Ishikawa (cell line): ENCODE data around the gene MFSD6L.
A peak's percentile ranks its signal among the peaks of the same experiment; 100 is the strongest.

Experiments used
- CEBPB ChIP-seq: IDR thresholded peaks from 2 replicates; pipeline ENCODE4 v1.6.1; 2012
- CREB1 ChIP-seq: IDR thresholded peaks from 2 replicates; pipeline ENCODE4 v1.6.1; 2012; ENCODE audit warnings: low read depth
- EGR1 ChIP-seq: IDR thresholded peaks from 2 replicates; pipeline ENCODE4 v1.6.1; 2012
- EP300 ChIP-seq: IDR thresholded peaks from 2 replicates; pipeline ENCODE4 v1.6.1; 2012; ENCODE audit warnings: borderline replicate concordance
- FOXM1 ChIP-seq: IDR thresholded peaks from 2 replicates; pipeline ENCODE4 v1.6.1; 2012; ENCODE audit warnings: low read depth, borderline replicate concordance
- MAX ChIP-seq: IDR thresholded peaks from 2 replicates; pipeline ENCODE4 v1.6.1; 2012
- NFIC ChIP-seq: IDR thresholded peaks from 2 replicates; pipeline ENCODE4 v1.6.1; 2012
- RAD21 ChIP-seq: IDR thresholded peaks from 2 replicates; pipeline ENCODE4 v1.6.1; 2012; ENCODE audit warnings: low read depth
- REST ChIP-seq: IDR thresholded peaks from 2 replicates; pipeline ENCODE4 v1.6.1; 2012; ENCODE audit warnings: low read depth, mild to moderate bottlenecking
- TAF1 ChIP-seq: IDR thresholded peaks from 2 replicates; pipeline ENCODE4 v1.6.1; 2012; ENCODE audit warnings: low read depth, mild to moderate bottlenecking
- TCF12 ChIP-seq: IDR thresholded peaks from 2 replicates; pipeline ENCODE4 v1.6.1; 2012; ENCODE audit warnings: low read depth
- TEAD4 ChIP-seq: IDR thresholded peaks from 2 replicates; pipeline ENCODE4 v1.6.1; 2012
- YY1 ChIP-seq: IDR thresholded peaks from 2 replicates; pipeline ENCODE4 v1.6.1; 2012; ENCODE audit warnings: low read depth
- ZBTB7A ChIP-seq: IDR thresholded peaks from 2 replicates; pipeline ENCODE4 v1.6.1; 2012; ENCODE audit warnings: low read depth
- TF ChIP-seq, protein P1 (sequence below): IDR thresholded peaks from 2 replicates; pipeline ENCODE4 v1.6.1; 2012

MFSD6L gene

DNA sequence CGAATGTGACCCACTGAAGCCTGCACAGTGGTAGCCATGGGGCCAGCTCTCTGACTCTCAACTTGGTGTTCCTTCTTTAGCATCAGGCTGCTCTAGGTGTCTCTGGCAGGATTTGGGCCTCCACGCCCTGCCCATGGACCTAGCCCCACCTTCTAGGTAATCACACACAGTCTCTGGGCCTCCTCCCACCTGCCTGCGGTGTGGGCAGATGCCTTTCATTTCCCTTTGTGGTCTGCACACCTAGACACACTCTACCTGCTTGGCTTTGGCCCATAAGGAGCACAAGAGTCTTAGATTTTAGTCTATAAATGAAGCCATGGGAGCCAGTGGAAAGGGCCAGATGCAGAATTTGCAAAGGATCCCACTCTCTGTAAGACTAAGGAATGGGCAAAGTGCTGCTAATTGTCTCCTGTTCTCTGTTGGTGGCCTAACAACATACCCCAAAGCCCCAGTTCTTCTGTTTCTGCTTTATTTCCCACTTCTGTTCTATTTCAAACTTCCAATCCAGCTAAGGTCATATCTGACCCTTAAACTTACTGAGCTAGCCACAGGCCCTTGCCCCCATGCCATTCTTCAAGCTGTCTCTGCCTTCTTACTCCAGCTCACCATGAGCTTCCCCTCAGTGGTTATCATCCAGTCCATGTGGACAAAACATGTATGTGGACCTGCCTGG is 7.2 kb upstream of the MFSD6L start:
- no peak for TF ChIP-seq EGR1
- no peak for TF ChIP-seq RAD21
- TF ChIP-seq MAX: no peak
- TF ChIP-seq ZBTB7A: no peak
- TF ChIP-seq, protein P1, sequence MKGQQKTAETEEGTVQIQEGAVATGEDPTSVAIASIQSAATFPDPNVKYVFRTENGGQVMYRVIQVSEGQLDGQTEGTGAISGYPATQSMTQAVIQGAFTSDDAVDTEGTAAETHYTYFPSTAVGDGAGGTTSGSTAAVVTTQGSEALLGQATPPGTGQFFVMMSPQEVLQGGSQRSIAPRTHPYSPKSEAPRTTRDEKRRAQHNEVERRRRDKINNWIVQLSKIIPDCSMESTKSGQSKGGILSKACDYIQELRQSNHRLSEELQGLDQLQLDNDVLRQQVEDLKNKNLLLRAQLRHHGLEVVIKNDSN: no peak
- TF ChIP-seq FOXM1: no peak
- TF ChIP-seq YY1: no peak
- no peak for TF ChIP-seq TAF1
- no peak for TF ChIP-seq CREB1
- TF ChIP-seq CEBPB: no peak
- TF ChIP-seq REST: no peak
- TF ChIP-seq EP300: no peak
- no peak for TF ChIP-seq NFIC
- no peak for TF ChIP-seq TEAD4

DNA sequence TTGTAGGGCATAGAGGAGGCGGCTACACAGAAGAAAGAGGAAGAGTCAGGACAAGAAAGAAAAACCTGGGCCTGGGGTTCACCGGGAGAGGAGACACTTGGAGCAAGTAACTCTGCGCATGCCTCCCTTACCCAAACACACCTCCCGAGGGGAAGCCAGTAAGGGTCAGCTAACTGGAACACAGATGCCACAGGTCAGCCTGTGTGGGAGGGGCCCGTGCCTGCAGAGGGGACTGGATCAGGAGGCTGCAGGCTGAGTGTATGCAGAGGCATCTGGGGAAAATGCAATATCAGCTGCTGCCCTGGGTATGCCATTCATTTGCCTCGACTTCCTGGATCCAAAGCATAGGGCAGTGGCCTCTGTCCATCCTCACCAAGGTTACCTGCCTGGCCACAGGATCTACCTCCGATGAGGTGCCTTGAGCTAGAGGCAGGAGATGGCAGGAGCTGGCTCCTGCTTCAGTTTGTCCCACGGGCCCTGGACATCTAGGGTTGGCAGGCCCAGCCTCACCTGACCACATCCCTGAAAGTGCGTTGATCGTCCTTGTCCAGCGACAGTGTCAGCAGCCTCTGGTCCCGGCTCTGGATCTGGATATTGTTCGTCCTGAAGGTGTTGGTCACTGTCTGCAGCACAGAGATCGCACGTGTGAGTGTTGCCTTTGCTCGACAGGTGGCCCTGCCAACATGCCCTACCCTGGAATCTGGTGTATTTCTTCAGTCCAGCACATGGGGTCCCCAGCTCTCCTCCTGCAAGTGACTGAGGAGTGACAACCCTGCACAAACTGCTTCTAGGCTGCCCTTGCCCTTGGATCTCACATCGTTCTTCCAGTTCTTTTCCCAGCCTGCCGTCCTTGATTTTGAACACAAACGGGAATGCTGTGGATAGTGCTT is 4.6 kb upstream of the MFSD6L start:
- TF ChIP-seq CEBPB (no peak), EGR1 (no peak), TAF1 (no peak), ZBTB7A (no peak), FOXM1 (no peak), YY1 (no peak), RAD21 (0 out of 2 replicates have a peak, but pooled peaks have one; percentile 2), NFIC (no peak)

- TF ChIP-seq TCF12 (no peak), CREB1 (no peak), EGR1 (no peak), YY1 (no peak), TAF1 (no peak), CEBPB (no peak), RAD21 (no peak), REST (no peak), MAX (no peak), EP300 (no peak), TEAD4 (no peak), FOXM1 (no peak), NFIC (no peak), ZBTB7A (no peak)
- TF ChIP-seq, protein P1: no peak
These were observed 2.1 kb upstream of the MFSD6L start for GRCh38 chr17:8801135-8801840.

DNA sequence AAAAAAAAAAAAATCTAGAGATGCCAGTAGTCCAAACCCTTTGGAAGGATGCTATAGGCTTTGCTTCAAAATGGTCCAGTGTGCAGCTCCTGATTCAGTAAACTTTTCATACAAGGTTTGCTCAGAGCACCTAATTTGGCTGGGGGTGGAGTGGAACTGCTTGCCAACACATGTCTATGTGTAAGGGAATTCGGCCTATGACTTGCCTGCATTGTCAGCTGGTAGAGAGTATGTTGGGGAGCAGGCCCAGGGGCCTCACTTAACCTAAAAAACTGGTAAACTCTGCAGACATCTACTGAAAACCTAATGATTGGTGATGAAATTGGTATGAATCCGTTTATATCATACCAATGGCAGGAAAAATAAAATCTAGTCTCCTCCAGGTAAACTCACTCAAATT is 1.5 kb upstream of the MFSD6L start:
- TF ChIP-seq RAD21 (no peak), MAX (no peak), CEBPB (no peak), EP300 (no peak), NFIC (no peak), EGR1 (no peak), TEAD4 (no peak), REST (no peak), FOXM1 (no peak), YY1 (no peak), CREB1 (no peak), TCF12 (no peak), TAF1 (no peak), ZBTB7A (no peak)
- TF ChIP-seq, protein P1: no peak
